Pancreas (tissue), 10 donors: ENCODE measurements around the gene TMUB1. TPM values are rescaled to one million over a fixed set of nuclear protein-coding genes. Genes with fewer than 3 reads are reported as not detected.

Experiments
- ATAC-seq, 4 donors: fragments of 200-7000 bp; cut with Tn5 transposase; one replicate each; pipeline versions ENCODE4 v1.8.0 to v1.9.1; 2020; ENCODE audit warnings: mild to moderate bottlenecking in 4 of 4, moderate library complexity in 4 of 4
- DNase-seq, 6 donors: peaks; one replicate each; pipeline ENCODE4 v3.0.0-alpha.2; 2020
- FAIRE-seq: peaks from 2 replicates; lab custom pipeline; 2012; peaks lifted over from hg19 to GRCh38; lab: Jason Lieb, UNC
- H3K27ac ChIP-seq, 4 donors: fragments of 200-600 bp; sonication (generic); 1 replicate in 3 of 4; 2 replicates in 1 of 4; pipeline versions ENCODE4 v1.5.0 to v1.8.0; 2020
- H3K27me3 ChIP-seq, 4 donors: fragments of 200-600 bp; one replicate each; pipeline ENCODE4 v1.8.0; 2021
- H3K36me3 ChIP-seq, 3 donors: fragments of 200-600 bp; sonication (generic) in 1 of 3; one replicate each; pipeline versions ENCODE4 v1.5.0 to v1.8.0; 2020 to 2021
- H3K4me1 ChIP-seq, 3 donors: fragments of 200-600 bp; one replicate each; pipeline ENCODE4 v1.8.0; 2021
- H3K4me3 ChIP-seq, 4 donors: fragments of 200-600 bp; sonication (generic) in 2 of 4; one replicate each; pipeline versions ENCODE4 v1.5.0 to v1.8.0; 2020 to 2021
- H3K9me3 ChIP-seq, 4 donors: fragments of 200-600 bp; one replicate each; pipeline ENCODE4 v1.8.0; 2021
- CTCF ChIP-seq, 4 donors: fragments of 200-600 bp; sonication (generic) in 3 of 4; IDR thresholded peaks; one replicate each; pipeline versions ENCODE4 v1.5.0 to v1.8.0; 2021; ENCODE audit warnings: antibody characterized with exemption in 4 of 4
- WGBS, 2 donors: extraction: QIAGEN DNeasy Blood & Tissue Kit; methylation state at CpG; one replicate each; pipeline ENCODE4 v1.1.7; 2013; 5-methylcytosine and 5-hydroxymethylcytosine counted together
- intact Hi-C, 3 donors: fragments of 100-400 bp; cut with DNase I; formaldehyde crosslinking; loops; one replicate each; pipeline versions ENCODE4 v1.11.1 to v1.14.2; 2022
- polyA plus RNA-seq, 2 donors: library from polyadenylated mRNA; stranded (reverse); fragments of 200-250 nt; gene quantifications; one replicate each; pipeline ENCODE4 v1.2.3, GENCODE V29; 2013
- total RNA-seq, 6 donors: library from RNA; stranded (reverse); fragmentation: NEBNext Ultra II Directional in 4 of 6; extraction: Animal tissue kit (Norgen Biotek cat#: 25700) in 4 of 6; gene quantifications; one replicate each; pipeline versions ENCODE4 v1.2.1 to v1.2.4, GENCODE V29; 2021 to 2023
- donor health status: healthy with polysubstance abuse.
- donor health status: DM: no; HTN: no; CAD: no; lungs with moderate emphysema.
- donor health status: DM: no; HTN: no; CAD: no.
- donor health status: control.
- donor health status: control.
- donor health status: Bipolar disorder and iron deficiency.
- donor health status: DM: yes; HTN: yes; CAD: no.
- donor health status: DM: no; HTN: no; CAD: no.
- donor health status: DM: no; HTN: no; CAD: no.
- donor health status: DM: yes; HTN: yes; CAD: no.

Gene TMUB1
- total and polyA plus RNA-seq, 8 donors: 34.5 to 103 (median 44.1) TPM

- intact Hi-C loops: no loop called here
- no peaks in the 10 kb centered on the region for H3K36me3 ChIP-seq
- no peak overlapping the region for H3K27ac ChIP-seq
- 82 to 86% methylated on average over 17 of the region's 17 CpGs for WGBS, 2 donors
- peaks cover 0 to 5% (median 0%) of the 10 kb centered on the region in 3 donors for H3K4me1 ChIP-seq
- FAIRE-seq: no peak
- DNase-seq: peak in 1 of 6 donors; percentile 38
- H3K4me3 ChIP-seq: no peak overlapping the region
- H3K9me3 ChIP-seq: no peaks in the 10 kb centered on the region
- no peaks in the 10 kb centered on the region for H3K27me3 ChIP-seq
- peak in 1 of 4 donors; percentile 8 for ATAC-seq
- no peak for TF ChIP-seq CTCF (IDR thresholded peaks at IDR 0.05)
Observed at GRCh38 chr7:151095828-151096475, 12.7 kb upstream of the TMUB1 start.

GRCh38 chr7:151095123-151095797 lies 12.0 kb upstream of the TMUB1 start:
- FAIRE-seq (no peak), ATAC-seq (peak in 1 of 4 donors; percentile 24), DNase-seq (no peak)
- no peak overlapping the region for H3K27ac ChIP-seq
- 69 to 71% methylated on average over 10 of the region's 10 CpGs for WGBS, 2 donors
- H3K36me3 ChIP-seq: no peaks in the 10 kb centered on the region
- no peak overlapping the region for H3K4me3 ChIP-seq
- no peak for TF ChIP-seq CTCF (IDR thresholded peaks at IDR 0.05)
- H3K9me3 ChIP-seq: no peaks in the 10 kb centered on the region
- intact Hi-C loops: no loop called here
- no peaks in the 10 kb centered on the region for H3K27me3 ChIP-seq
- peaks cover 0 to 8% (median 0%) of the 10 kb centered on the region in 3 donors for H3K4me1 ChIP-seq

GRCh38 chr7:151094675-151095074 lies 11.4 kb upstream of the TMUB1 start:
- no peaks in the 10 kb centered on the region for H3K9me3 ChIP-seq
- DNase-seq (no peak), ATAC-seq (no peak), FAIRE-seq (no peak)
- H3K36me3 ChIP-seq: no peaks in the 10 kb centered on the region
- H3K4me1 ChIP-seq: peaks cover 0 to 14% (median 0%) of the 10 kb centered on the region in 3 donors
- no peak for TF ChIP-seq CTCF (IDR thresholded peaks at IDR 0.05)
- intact Hi-C loops: no loop called here
- no peaks in the 10 kb centered on the region for H3K27me3 ChIP-seq
- WGBS, 2 donors: 85 to 86% methylated on average over 5 of the region's 5 CpGs
- H3K4me3 ChIP-seq: no peak overlapping the region
- no peak overlapping the region for H3K27ac ChIP-seq

- H3K27me3 ChIP-seq: no peaks in the 10 kb centered on the region
- no peak overlapping the region for H3K4me3 ChIP-seq
- H3K9me3 ChIP-seq: no peaks in the 10 kb centered on the region
- no peaks in the 10 kb centered on the region for H3K36me3 ChIP-seq
- intact Hi-C loops: no loop called here
- H3K4me1 ChIP-seq: peaks cover 0 to 18% (median 0%) of the 10 kb centered on the region in 3 donors
- DNase-seq (peak in 1 of 6 donors; percentile 22), FAIRE-seq (no peak), ATAC-seq (no peak)
- WGBS, 2 donors: 88 to 89% methylated on average over 6 of the region's 6 CpGs
- no peak for TF ChIP-seq CTCF (IDR thresholded peaks at IDR 0.05)
- H3K27ac ChIP-seq: no peak overlapping the region
Observed at GRCh38 chr7:151093748-151094147, 10.5 kb upstream of the TMUB1 start.

- H3K4me3 ChIP-seq: no peak overlapping the region
- 84 to 85% methylated on average over 14 of the region's 14 CpGs for WGBS, 2 donors
- TF ChIP-seq CTCF (IDR thresholded peaks at IDR 0.05): no peak
- DNase-seq (peak in 2 of 6 donors; percentile 25 to 31), FAIRE-seq (no peak), ATAC-seq (no peak)
- H3K27ac ChIP-seq: no peak overlapping the region
- peaks cover 0 to 25% (median 0%) of the 10 kb centered on the region in 3 donors for H3K4me1 ChIP-seq
- no peaks in the 10 kb centered on the region for H3K9me3 ChIP-seq
- no peaks in the 10 kb centered on the region for H3K36me3 ChIP-seq
- H3K27me3 ChIP-seq: no peaks in the 10 kb centered on the region
- intact Hi-C loops: no loop called here
Observed at GRCh38 chr7:151091988-151092387, 8.7 kb upstream of the TMUB1 start.
